Stimulated activated CD8-positive, alpha-beta memory T cell treated with anti-CD3 and anti-CD28 coated beads, Interleukin-12 subunit alpha, Interleukin-12 subunit beta, amount 100 ng/mL, for 24 hours (primary cell): Measurements from ENCODE around the gene CHERP.
"Not testable (repeated sequence)": the region's sequence is repeated elsewhere in the genome, so short reads cannot be mapped to it uniquely, and the experiment has no call there.

Experiments
- DNase-seq: peaks from one replicate; pipeline ENCODE4 v3.0.0-alpha.2; 2020; ENCODE audit errors: extremely low read depth

Gene CHERP

GRCh38 chr19:16520074-16520973 lies 21.9 kb downstream of the CHERP start:
- no peak for DNase-seq

GRCh38 chr19:16519230-16519687 lies 23.0 kb downstream of the CHERP start:
- no peak for DNase-seq

GRCh38 chr19:16518483-16519229 lies 23.6 kb downstream of the CHERP start:
- no peak for DNase-seq

GRCh38 chr19:16518061-16518460 lies 24.2 kb downstream of the CHERP start:
- DNase-seq = no peak

- no peak for DNase-seq
Measured at GRCh38 chr19:16516923-16517610, 25.2 kb downstream of the CHERP start.

- no peak for DNase-seq
Measured at GRCh38 chr19:16516381-16516780, 25.9 kb downstream of the CHERP start.

GRCh38 chr19:16514383-16515019 lies 27.7 kb downstream of the CHERP start:
- DNase-seq = no peak

GRCh38 chr19:16512611-16513010 lies 29.6 kb downstream of the CHERP start:
- DNase-seq = not testable (repeated sequence)

- DNase-seq = no peak
Measured at GRCh38 chr19:16509141-16510061, 32.8 kb downstream of the CHERP start.

- no peak for DNase-seq
Measured at GRCh38 chr19:16508546-16508945, 33.7 kb downstream of the CHERP start.

GRCh38 chr19:16506961-16507360 lies 35.3 kb downstream of the CHERP start:
- DNase-seq = no peak

GRCh38 chr19:16506161-16506560 lies 36.1 kb downstream of the CHERP start:
- not testable (repeated sequence) for DNase-seq

GRCh38 chr19:16504271-16504670 lies 38.0 kb downstream of the CHERP start:
- DNase-seq = no peak

GRCh38 chr19:16497837-16498236 lies 44.4 kb downstream of the CHERP start:
- DNase-seq = no peak

GRCh38 chr19:16497042-16497441 lies 45.2 kb downstream of the CHERP start:
- no peak for DNase-seq

- no peak for DNase-seq
Measured at GRCh38 chr19:16496613-16496983, 45.6 kb downstream of the CHERP start.

GRCh38 chr19:16495982-16496612 lies 46.1 kb downstream of the CHERP start, which contains the start of the genes C19orf44 and CALR3:
TSS of gene C19orf44 (plus strand) at chr19:16496394. CDS start at chr19:16500793, 4,399 bp downstream.
TSS of gene CALR3 (minus strand) at chr19:16496167. CDS start at chr19:16496129, 38 bp downstream.
- DNase-seq = peak; percentile 91

- DNase-seq = not testable (repeated sequence)
Measured at GRCh38 chr19:16486476-16486875, 55.8 kb downstream of the CHERP start.

- DNase-seq = no peak
Measured at GRCh38 chr19:16482745-16483144, 59.5 kb downstream of the CHERP start.

GRCh38 chr19:16477311-16477710 lies 64.9 kb downstream of the CHERP start:
- no peak for DNase-seq
